ENCODE data around the gene GALE.
"Not testable (repeated sequence)": the region's sequence is repeated elsewhere in the genome, so short reads cannot be mapped to it uniquely, and the experiment has no call there.

Gene GALE

GRCh38 chr1:23797478-23798448 lies 2.8 kb downstream of the GALE start:
- Histone ChIP-seq H3K36me3 (ENCODE audit: control insufficient read depth, insufficient read depth, low read length) (peaks cover 23% of the 10 kb centered on the region), H3K27me3 (replicated peaks; ENCODE audit: control insufficient read depth, insufficient read depth, low read length) (no peaks in the 10 kb centered on the region), H3K4me3 (replicated peaks; ENCODE audit: low read depth, low read length) (no peak overlapping the region)
- TF ChIP-seq, protein P1, sequence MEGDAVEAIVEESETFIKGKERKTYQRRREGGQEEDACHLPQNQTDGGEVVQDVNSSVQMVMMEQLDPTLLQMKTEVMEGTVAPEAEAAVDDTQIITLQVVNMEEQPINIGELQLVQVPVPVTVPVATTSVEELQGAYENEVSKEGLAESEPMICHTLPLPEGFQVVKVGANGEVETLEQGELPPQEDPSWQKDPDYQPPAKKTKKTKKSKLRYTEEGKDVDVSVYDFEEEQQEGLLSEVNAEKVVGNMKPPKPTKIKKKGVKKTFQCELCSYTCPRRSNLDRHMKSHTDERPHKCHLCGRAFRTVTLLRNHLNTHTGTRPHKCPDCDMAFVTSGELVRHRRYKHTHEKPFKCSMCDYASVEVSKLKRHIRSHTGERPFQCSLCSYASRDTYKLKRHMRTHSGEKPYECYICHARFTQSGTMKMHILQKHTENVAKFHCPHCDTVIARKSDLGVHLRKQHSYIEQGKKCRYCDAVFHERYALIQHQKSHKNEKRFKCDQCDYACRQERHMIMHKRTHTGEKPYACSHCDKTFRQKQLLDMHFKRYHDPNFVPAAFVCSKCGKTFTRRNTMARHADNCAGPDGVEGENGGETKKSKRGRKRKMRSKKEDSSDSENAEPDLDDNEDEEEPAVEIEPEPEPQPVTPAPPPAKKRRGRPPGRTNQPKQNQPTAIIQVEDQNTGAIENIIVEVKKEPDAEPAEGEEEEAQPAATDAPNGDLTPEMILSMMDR (IDR thresholded peaks at IDR 0.05; ENCODE audit: insufficient read depth, low read length, poor library complexity, severe bottlenecking), result no peak
- no peak for DNase-seq (ENCODE audit: extremely low read depth, insufficient read length)

DNA sequence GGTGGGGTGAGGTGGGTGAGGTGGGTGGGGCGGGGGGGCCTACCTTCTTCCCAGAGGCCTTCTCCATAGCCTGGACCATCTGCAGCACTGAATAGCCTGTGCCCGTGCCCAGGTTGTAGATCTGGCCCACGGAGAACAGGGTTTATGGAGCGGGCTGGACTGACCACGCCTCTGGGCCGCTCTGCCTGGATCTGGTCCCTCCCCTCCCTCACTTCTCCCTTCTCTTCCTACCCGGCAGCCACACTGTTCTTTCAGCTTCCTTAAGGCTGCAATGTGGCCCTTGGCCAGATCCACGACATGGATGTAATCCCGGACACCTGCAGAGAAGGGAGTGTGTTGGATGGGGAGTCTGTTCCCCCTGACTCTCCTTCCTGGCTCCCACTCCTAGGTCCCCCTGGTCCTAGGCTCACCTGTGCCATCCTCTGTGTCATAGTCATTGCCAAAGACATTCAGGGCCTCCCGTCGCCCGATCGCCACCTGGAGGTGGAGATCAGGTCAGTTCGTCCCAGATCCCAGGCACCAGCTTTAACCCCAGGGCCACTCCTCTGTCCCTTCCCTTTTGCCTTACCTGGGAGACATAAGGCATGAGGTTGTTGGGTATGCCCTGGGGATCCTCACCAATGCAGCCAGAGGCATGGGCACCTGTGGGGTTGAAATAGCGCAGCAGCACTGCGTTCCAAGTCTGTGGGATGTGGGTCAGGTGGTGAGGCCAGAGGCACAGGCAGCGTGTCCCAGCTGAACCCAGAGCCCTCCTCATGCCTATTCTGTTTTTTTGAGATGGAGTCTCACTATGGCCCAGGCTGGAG lies 3.9 kb downstream of the GALE start:
- Histone ChIP-seq H3K27me3 (replicated peaks; ENCODE audit: control insufficient read depth, insufficient read depth, low read length) (no peaks in the 10 kb centered on the region), H3K4me3 (replicated peaks; ENCODE audit: low read depth, low read length) (no peak overlapping the region), H3K36me3 (ENCODE audit: control insufficient read depth, insufficient read depth, low read length) (peaks cover 23% of the 10 kb centered on the region)
- TF ChIP-seq, protein P1 (IDR thresholded peaks at IDR 0.05; ENCODE audit: insufficient read depth, low read length, poor library complexity, severe bottlenecking), result peak; percentile 10
- no peak for DNase-seq (ENCODE audit: extremely low read depth, insufficient read length)

DNA sequence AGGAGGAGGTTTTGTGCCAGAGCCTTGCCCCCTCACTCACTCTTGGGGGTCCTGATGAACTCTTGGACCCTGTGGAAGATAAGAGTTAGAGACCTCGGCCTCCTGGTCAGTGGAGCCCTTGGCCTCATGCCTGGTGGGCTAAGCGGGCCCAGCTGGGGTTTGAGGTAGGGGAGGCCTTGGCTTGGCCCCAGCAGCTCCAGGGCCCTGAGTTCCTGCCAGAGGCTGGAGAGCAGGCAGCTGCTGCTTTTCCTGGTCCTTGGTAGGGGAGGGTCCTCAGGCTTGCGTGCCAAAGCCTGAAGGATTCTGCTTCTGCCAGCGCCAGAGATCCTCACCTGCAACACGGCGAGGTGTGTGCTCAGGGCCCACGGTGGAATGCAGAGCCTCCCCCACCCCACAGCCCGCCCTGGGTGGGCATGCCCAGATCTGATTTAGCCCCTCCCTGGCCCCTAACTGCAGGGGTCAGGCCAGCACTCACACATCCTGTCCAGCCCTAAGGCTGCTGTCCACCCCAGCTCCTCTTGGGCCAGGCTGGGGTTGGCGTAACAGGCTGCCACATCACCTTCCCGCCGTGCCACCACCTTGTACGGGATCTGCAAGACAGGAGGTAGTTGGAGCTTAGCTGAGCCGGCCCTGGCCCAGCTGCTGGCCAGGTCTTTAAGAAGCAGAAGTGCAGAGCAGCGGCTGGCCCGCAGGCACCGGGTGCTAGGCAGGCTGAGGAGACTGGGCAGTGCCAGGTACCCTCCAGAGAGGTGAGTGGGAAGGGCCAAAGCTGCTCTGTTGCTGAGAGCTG lies 4.7 kb downstream of the GALE start:
- Histone ChIP-seq H3K36me3 (ENCODE audit: control insufficient read depth, insufficient read depth, low read length) (peaks cover 23% of the 10 kb centered on the region), H3K4me3 (replicated peaks; ENCODE audit: low read depth, low read length) (no peak overlapping the region), H3K27me3 (replicated peaks; ENCODE audit: control insufficient read depth, insufficient read depth, low read length) (no peaks in the 10 kb centered on the region)
- TF ChIP-seq, protein P1 (IDR thresholded peaks at IDR 0.05; ENCODE audit: insufficient read depth, low read length, poor library complexity, severe bottlenecking), result no peak
- no peak for DNase-seq (ENCODE audit: extremely low read depth, insufficient read length)

DNA sequence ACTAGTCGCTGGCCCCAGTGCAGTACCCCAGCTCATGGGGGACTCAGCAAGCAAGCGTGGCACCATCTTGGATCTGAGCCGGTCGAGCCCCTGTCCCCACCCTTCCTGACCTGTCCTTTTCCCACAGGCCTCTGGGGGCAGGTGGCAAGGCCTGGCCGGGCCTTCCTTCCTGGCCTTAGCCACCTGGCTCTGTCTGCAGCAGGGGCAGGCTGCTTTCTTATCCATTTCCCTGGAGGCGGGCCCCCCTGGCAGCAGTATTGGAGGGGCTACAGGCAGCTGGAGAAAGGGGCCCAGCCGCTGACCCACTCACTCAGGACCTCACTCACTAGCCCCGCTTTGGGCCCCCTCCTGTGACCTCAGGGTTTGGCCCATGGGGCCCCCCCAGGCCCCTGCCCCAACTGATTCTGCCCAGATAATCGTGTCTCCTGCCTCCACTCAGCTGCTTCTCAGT lies 5.8 kb downstream of the GALE start:
- DNase-seq (ENCODE audit: extremely low read depth, insufficient read length); H3K27me3 ChIP-seq (replicated peaks; ENCODE audit: control insufficient read depth, insufficient read depth, low read length); H3K4me3 ChIP-seq (replicated peaks; ENCODE audit: low read depth, low read length): not testable (repeated sequence)
- H3K36me3 ChIP-seq (ENCODE audit: control insufficient read depth, insufficient read depth, low read length), result peaks cover 23% of the 10 kb centered on the region

- DNase-seq (ENCODE audit: extremely low read depth, insufficient read length), result no peak
- Histone ChIP-seq H3K36me3 (ENCODE audit: control insufficient read depth, insufficient read depth, low read length) (peaks cover 23% of the 10 kb centered on the region), H3K27me3 (replicated peaks; ENCODE audit: control insufficient read depth, insufficient read depth, low read length) (no peaks in the 10 kb centered on the region), H3K4me3 (replicated peaks; ENCODE audit: low read depth, low read length) (no peak overlapping the region)
- TF ChIP-seq, protein P1 (IDR thresholded peaks at IDR 0.05; ENCODE audit: insufficient read depth, low read length, poor library complexity, severe bottlenecking), result no peak
Observed at GRCh38 chr1:23793861-23794731, 6.5 kb downstream of the GALE start.

Data from GM06990 (cell line).